ENCODE data around the gene HTR3B. TPM values are rescaled to one million over a fixed set of nuclear protein-coding genes. Genes with fewer than 3 reads are reported as not detected.
"Not testable (repeated sequence)": the region's sequence is repeated elsewhere in the genome, so short reads cannot be mapped to it uniquely, and the experiment has no call there.

The HTR3B gene
- total RNA-seq, 3 donors from 2014 or later = not detected

DNA sequence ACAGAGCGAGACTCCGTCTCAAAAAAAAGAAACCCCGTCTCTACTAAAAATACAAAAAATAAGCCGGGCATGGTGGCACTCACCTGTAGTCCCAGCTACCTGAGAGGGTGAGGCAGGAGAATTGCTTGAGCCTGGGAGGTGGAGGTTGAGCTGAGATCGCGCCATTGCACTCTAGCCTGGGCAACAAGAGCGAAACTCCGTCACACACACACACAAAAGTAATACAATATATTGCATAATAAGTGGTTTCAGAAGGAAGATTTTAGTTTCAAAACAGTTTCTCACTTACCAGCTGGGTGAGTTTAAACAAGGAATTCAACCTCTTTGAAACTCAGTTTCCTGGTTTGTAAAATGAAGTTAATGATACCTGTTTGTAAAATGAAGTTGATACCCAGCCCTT, 37.7 kb downstream of the HTR3B start:
- intact Hi-C loops (cut with DNase I, micrococcal nuclease) = no loop called here

GRCh38 chr11:113946162-113946561, 41.6 kb downstream of the HTR3B start:
- H3K4me1 ChIP-seq (ENCODE audit: low read depth); H3K9me3 ChIP-seq; DNase-seq; intact Hi-C loops (cut with DNase I, micrococcal nuclease); H3K4me3 ChIP-seq; ATAC-seq; H3K36me3 ChIP-seq (ENCODE audit: low read depth): not testable (repeated sequence)

More for the DNA sequence above, 37.7 kb downstream of the HTR3B start:
- no peak for ATAC-seq
- DNase-seq = no peak
- H3K4me1 ChIP-seq (ENCODE audit: low read depth) = no peaks in the 10 kb centered on the region
- no peak overlapping the region for H3K4me3 ChIP-seq
- no peaks in the 10 kb centered on the region for H3K9me3 ChIP-seq
- H3K36me3 ChIP-seq (ENCODE audit: low read depth) = no peaks in the 10 kb centered on the region
- TF ChIP-seq CTCF (IDR thresholded peaks at IDR 0.05) = no peak

DNA sequence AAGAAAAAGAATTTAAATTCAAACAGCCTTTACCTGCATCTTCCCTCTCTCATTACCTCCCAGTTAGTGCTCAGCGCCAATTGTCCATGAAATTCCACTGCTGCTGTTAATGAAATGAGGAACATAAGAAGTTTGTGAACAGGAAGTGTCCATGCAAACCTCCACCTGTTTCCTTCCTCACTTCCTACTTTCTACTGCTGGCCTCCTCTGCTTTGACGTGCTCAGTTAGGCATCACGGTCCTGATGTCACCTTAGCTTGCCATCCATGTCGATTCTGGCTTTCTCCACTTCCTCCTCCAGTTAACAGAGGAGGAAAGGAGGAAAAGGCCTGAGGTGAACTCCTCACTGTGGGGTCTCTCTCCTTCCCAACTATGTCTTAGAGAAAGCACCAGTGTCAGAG, 43.4 kb downstream of the HTR3B start:
- no peaks in the 10 kb centered on the region for H3K9me3 ChIP-seq
- H3K4me3 ChIP-seq = no peak overlapping the region
- intact Hi-C loops (cut with DNase I, micrococcal nuclease) = no loop called here
- H3K4me1 ChIP-seq (ENCODE audit: low read depth) = no peaks in the 10 kb centered on the region
- H3K36me3 ChIP-seq (ENCODE audit: low read depth) = no peaks in the 10 kb centered on the region
- TF ChIP-seq CTCF (IDR thresholded peaks at IDR 0.05) = no peak
- ATAC-seq = no peak
- no peak for DNase-seq

DNA sequence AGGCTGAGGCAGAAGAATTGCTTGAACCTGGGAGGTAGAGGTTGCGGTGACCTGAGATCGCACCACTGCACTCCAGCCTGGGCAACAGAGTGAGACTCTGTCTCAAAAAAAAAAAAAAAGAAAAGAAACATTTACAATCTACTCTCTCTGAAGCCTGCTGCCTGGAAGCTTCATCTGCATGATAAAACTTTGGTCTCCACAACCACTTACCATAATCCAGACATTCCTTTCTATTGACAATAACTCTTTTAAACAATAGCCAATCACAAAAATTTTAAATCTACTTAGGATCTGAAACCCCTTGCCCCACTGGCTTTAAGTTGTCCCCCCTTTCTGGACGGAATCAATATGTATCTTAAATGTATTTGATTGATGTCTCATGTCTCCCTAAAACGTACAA, 45.3 kb downstream of the HTR3B start:
- Histone ChIP-seq H3K36me3 (ENCODE audit: low read depth) (no peaks in the 10 kb centered on the region), H3K4me3 (no peak overlapping the region), H3K9me3 (no peaks in the 10 kb centered on the region), H3K4me1 (ENCODE audit: low read depth) (no peaks in the 10 kb centered on the region)
- intact Hi-C loops (cut with DNase I, micrococcal nuclease) = no loop called here
- TF ChIP-seq CTCF (IDR thresholded peaks at IDR 0.05) = no peak
- ATAC-seq (no peak), DNase-seq (no peak)

DNA sequence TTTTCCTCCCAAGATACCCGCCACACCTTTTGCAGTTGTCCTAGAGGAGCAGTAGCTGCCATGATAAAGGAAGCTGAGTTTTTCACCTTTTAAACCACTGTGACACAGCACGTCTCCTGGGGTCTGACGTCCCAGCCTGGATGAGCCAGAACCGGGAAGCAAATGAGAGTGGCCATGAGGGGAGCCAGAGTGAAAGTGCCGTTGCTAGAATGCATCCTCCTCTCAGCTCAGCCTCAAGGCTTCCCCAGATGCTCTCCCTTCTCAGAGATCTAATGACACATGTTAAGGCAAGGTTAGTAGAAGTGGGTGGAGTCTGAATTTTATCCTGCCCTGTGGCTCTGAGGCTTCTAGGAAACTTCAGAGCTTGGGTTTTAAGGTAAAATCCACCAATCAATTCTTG, 46.9 kb downstream of the HTR3B start:
- DNase-seq (no peak), ATAC-seq (no peak)
- intact Hi-C loops (cut with DNase I, micrococcal nuclease) = no loop called here
- Histone ChIP-seq H3K4me1 (ENCODE audit: low read depth) (no peaks in the 10 kb centered on the region), H3K4me3 (no peak overlapping the region), H3K9me3 (no peaks in the 10 kb centered on the region), H3K36me3 (ENCODE audit: low read depth) (no peaks in the 10 kb centered on the region)
- TF ChIP-seq CTCF (IDR thresholded peaks at IDR 0.05) = no peak

GRCh38 chr11:113952070-113952469, 47.5 kb downstream of the HTR3B start:
- ATAC-seq (no peak), DNase-seq (no peak)
- H3K4me3 ChIP-seq = no peak overlapping the region
- no peaks in the 10 kb centered on the region for H3K9me3 ChIP-seq
- no peaks in the 10 kb centered on the region for H3K4me1 ChIP-seq (ENCODE audit: low read depth)
- TF ChIP-seq CTCF (IDR thresholded peaks at IDR 0.05) = no peak
- H3K36me3 ChIP-seq (ENCODE audit: low read depth) = no peaks in the 10 kb centered on the region
- intact Hi-C loops (cut with DNase I, micrococcal nuclease) = no loop called here

Data from mucosa of descending colon (tissue), 3 donors.